Effector CD8-positive, alpha-beta T cell (primary cell): ENCODE measurements around the gene MRE11.
A peak's percentile ranks its signal among the peaks of the same experiment; 100 is the strongest.

Source experiments
- DNase-seq: peaks from one replicate; lab custom pipeline; 2025; lab: John Stamatoyannopoulos, UW
- total RNA-seq, 4 experiments: gene quantifications; one replicate each; lab custom pipeline; 2026; lab: John Stamatoyannopoulos, UW

MRE11 gene
- total RNA-seq, result 51.4 to 108 (median 66.1) reads per million in 4 experiments

GRCh38 chr11:94493281-94494125 is at the start of gene MRE11, which contains the start of gene ANKRD49:
TSS of gene MRE11 (minus strand) at chr11:94493844. CDS start at chr11:94492801, 1,043 bp downstream.
TSS of gene ANKRD49 (plus strand) at chr11:94493984. CDS start at chr11:94496694, 2,710 bp downstream.
- peak; percentile 97 for DNase-seq

DNA sequence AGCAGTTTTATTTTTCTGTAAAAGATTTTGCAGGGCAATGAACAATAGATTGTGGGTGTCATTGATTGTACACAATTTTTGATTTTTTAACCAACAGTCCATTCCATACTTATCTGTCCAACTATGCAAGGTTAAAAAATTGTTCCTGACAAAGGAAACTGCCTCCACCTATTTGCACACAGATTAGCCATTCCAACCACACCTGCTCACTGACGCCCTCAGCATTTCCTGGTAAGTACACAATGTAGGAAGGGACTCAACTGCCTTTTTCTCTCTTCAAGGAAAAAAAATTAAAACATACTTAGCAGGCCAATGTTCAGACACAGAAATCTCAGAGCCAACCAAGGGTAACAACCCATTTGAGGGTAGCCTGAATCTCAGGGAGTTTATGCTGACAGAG is 45.8 kb upstream of the MRE11 start:
- no peak for DNase-seq

GRCh38 chr11:94537031-94537600 is 43.5 kb upstream of the MRE11 start:
- no peak for DNase-seq

DNA sequence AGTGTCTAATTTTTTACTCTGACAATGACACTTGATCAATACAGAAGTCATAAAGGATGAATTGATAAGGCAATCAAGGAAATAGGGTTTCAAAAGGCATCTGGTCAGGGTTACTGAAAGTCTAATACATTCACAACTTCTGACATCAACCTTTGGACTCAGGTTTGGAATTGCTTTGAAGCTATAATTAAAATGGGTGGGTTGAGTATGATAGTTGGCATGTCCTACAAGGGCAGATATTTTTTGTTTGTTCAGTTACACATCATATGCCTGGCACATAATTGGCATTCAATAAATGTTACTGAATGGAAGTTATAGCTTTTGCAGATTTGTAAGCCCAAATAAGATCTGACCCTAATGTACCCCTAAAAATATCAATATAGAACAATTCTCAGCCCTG is 42.7 kb upstream of the MRE11 start:
- no peak for DNase-seq

- no peak for DNase-seq
Observed at GRCh38 chr11:94533696-94534630, 40.3 kb upstream of the MRE11 start.

DNA sequence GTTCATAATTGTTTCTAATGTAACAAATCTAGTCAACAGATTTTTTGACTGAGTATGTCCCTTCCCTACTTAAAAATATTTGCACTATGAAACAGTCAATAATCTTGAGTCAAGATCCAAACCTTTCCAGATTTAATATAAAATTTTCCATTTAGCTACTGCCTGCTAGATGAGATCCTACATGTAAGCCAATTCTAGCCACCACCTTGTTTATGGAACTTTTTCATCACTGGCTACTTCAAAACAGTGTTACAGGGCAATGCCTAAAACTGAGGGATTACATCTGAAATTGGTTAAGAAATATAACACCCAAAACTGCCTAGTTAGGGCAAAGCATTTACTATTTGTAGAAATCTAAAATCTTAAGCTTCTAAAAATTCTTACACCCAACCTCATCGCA is 39.6 kb upstream of the MRE11 start:
- DNase-seq, result no peak

GRCh38 chr11:94532211-94532610 is 38.6 kb upstream of the MRE11 start:
- DNase-seq, result no peak

DNA sequence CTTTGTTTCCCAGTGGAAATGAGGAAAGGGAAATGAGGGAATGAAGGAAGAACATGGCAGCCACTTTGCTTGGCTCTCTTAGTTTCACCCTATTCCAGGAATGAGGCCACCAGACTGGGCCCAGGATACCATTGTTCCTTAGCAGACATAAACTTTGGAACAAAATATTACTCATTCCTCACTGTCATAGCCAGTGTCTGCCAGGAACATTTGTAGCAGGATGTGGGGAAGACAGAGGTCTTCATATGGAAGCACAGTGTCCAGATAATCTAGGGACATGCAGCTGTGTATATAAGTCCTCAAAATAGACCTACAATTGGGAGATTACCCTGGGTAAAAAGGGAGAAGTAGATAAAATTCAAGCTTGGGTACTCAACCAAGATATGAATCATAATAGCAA is 34.9 kb upstream of the MRE11 start:
- DNase-seq, result no peak

GRCh38 chr11:94526645-94527438 is 33.2 kb upstream of the MRE11 start:
- no peak for DNase-seq

DNA sequence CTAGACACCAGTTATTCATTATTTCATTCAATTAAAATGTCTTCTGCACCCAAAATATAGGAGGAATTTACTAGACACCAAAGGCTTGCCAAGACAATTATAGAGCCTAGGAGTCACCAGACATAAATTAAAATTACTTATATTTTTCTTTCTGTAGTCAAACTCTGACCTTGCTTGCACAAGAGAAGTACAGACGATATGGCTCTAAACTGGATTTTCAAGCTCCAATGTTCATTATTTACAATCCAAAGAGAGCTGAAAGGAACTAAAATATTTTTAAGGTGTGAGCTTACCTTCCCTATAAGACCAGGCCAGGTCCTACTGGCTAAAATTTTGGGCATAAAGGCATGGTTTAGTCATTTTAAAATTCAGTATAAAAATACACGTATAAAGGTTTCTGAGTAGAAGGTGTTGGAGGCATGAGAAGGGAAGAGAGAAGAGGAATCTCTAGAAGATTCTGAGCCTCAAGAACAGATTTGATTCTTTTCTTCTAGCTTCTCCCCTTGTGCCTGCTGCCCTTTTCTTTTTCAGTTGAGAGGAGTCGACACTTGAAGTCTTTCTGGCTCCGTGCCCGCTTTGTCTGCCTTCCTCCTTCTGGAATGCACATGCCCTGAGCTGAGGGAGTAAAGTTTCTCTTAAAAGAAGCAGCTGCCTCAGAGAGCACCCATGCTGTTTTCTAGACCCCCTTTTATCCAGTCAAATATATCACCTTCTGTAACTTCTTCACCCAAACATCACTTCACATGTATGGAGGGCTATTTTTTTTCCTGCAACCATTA is 32.1 kb upstream of the MRE11 start:
- DNase-seq, result no peak

GRCh38 chr11:94524341-94524740 is 30.7 kb upstream of the MRE11 start:
- no peak for DNase-seq

DNA sequence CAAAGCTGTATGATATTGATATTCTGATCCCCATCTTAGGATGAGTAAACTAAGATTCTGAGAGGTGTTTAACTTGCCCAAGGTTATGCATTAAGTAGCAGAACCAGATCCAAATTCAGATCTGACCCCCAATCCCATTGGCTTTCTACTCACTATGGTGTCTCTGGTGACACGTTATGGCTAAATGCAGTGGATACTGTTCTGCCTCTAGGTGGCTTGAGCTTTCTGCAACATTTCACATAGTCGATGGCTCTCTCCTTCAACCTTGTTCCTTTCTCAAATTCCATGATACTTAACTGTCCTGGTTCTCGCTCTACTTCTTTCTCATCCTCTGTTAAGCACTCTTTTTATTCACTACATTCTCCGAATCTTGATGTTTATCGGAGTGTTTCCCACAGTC is 28.0 kb upstream of the MRE11 start:
- DNase-seq, result no peak

- no peak for DNase-seq
Observed at GRCh38 chr11:94519478-94520084, 25.9 kb upstream of the MRE11 start.

DNA sequence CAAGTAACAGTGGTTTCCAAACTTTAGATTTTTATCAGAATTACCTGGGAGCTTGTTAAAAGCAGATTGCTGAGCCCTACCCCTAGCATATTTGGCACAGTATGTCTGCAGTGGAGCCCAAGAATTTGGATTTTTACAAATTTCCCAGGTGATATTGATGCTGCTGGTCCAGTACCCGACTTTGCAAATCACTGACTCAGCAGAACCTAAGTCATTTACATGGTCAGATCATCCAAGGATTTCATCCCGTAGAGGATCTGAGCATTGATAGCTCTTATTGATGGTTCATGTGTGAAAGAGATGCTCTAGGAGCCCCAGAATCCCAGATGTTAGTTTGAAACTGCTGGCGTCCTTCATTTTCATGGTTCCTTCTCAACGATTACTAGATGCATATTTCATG is 24.7 kb upstream of the MRE11 start:
- DNase-seq, result no peak

- no peak for DNase-seq
Observed at GRCh38 chr11:94516725-94517124, 23.1 kb upstream of the MRE11 start.

- no peak for DNase-seq
Observed at GRCh38 chr11:94515398-94515797, 21.8 kb upstream of the MRE11 start.

GRCh38 chr11:94513091-94513490 is 19.4 kb upstream of the MRE11 start:
- no peak for DNase-seq

DNA sequence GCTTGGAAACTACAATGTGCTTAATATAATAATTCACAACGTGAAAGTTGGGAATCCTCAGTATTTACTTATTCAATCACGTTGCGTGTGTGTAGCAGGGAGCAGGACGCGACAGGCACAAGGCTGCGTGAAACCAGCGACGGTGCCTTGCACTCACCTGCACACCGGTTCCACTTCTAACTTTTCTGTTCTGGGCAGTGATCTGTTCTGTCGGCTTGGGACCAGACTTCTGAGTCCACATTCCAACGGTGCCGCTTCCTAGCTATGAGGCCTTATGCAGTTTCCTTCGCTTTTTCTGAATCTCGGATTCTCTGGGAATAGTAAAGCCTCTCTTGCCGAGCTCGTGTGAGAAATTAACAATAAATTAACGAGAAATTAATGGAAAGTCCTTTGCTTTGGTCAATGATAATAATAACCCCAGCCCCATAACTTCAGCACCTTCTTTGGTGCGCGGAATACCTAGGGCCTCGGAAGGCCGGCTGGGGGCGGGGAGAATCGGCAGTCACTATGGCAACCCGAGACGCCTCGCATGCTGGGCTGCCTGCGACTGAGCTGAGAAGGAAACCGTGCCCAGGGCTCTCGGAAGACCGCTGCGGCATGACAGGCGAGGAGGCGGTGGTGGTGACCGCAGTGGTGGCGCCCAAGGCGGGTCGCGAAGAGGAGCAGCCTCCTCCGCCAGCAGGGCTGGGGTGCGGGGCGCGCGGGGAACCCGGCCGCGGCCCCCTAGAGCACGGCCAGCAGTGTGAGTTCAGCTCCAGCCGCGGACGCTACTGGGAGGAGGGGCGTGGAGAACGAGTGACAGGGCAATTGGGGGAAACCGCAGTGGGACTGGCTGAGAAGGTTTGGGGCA is 18.5 kb upstream of the MRE11 start, which contains the start of gene C11orf97:
TSS of gene C11orf97 (plus strand) at position 530 of the 850 bp plus-strand sequence. CDS start at position 598, 68 bp downstream.
- DNase-seq, result peak; percentile 19

DNA sequence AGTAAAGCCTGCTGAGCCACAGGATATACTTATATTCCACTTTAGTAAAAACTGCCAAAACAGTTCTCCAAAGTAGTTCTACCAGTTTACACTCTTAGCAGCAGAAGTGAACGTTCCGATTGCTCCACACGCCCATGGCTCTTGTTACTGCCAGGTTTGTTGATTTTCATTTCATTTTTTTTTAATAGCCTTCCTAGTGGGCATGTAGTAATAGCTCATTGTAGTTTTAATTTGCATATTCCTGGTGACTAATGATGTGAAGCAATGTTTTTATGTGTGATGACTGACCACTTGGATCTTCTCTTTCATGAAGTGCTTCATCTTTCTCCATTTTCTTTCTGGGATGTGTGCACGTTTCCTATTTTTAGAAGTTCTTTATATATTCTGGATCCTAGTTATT is 13.8 kb upstream of the MRE11 start:
- DNase-seq, result no peak
